Left hindlimb (tissue), 1 donor: ENCODE results near the gene SMAP2.
"Not testable (repeated sequence)": the region's sequence is repeated elsewhere in the genome, so short reads cannot be mapped to it uniquely, and the experiment has no call there.

Source experiments
- DNase-seq: peaks from one replicate; pipeline ENCODE4 v3.0.0-alpha.2; 2018

SMAP2 gene

GRCh38 chr1:40372658-40373322 is 737 bp upstream of the SMAP2 start:
- DNase-seq: no peak

GRCh38 chr1:40377512-40377911 is 4.0 kb downstream of the SMAP2 start:
- no peak for DNase-seq

GRCh38 chr1:40379785-40380452 is 6.4 kb downstream of the SMAP2 start:
- DNase-seq: no peak

GRCh38 chr1:40380817-40381216 is 7.3 kb downstream of the SMAP2 start:
- no peak for DNase-seq

- DNase-seq: no peak
Measured at GRCh38 chr1:40381268-40382107, 8.0 kb downstream of the SMAP2 start.

GRCh38 chr1:40382108-40382460 is 8.6 kb downstream of the SMAP2 start:
- DNase-seq: no peak

- no peak for DNase-seq
Measured at GRCh38 chr1:40382601-40383000, 9.1 kb downstream of the SMAP2 start.

GRCh38 chr1:40383095-40383487 is 9.6 kb downstream of the SMAP2 start:
- no peak for DNase-seq

GRCh38 chr1:40383488-40384412 is 10.2 kb downstream of the SMAP2 start:
- no peak for DNase-seq

GRCh38 chr1:40384413-40384762 is 10.9 kb downstream of the SMAP2 start:
- DNase-seq: no peak

- DNase-seq: no peak
Measured at GRCh38 chr1:40384887-40385286, 11.4 kb downstream of the SMAP2 start.

- DNase-seq: no peak
Measured at GRCh38 chr1:40385437-40386358, 12.2 kb downstream of the SMAP2 start.

GRCh38 chr1:40386359-40386723 is 12.8 kb downstream of the SMAP2 start:
- no peak for DNase-seq

- no peak for DNase-seq
Measured at GRCh38 chr1:40386796-40387195, 13.3 kb downstream of the SMAP2 start.

- DNase-seq: not testable (repeated sequence)
Measured at GRCh38 chr1:40387381-40388306, 14.1 kb downstream of the SMAP2 start.

GRCh38 chr1:40388456-40389321 is 15.2 kb downstream of the SMAP2 start:
- DNase-seq: not testable (repeated sequence)

GRCh38 chr1:40389322-40389803 is 15.8 kb downstream of the SMAP2 start:
- no peak for DNase-seq

GRCh38 chr1:40389871-40390560 is 16.5 kb downstream of the SMAP2 start:
- no peak for DNase-seq

GRCh38 chr1:40390857-40391256 is 17.3 kb downstream of the SMAP2 start:
- DNase-seq: no peak
